ENCODE data around the gene LVRN. TPM values are rescaled to one million over a fixed set of nuclear protein-coding genes. Genes with fewer than 3 reads are reported as not detected.

The LVRN gene
- total RNA-seq, 1 experiment from 2014 or later = 0.09 TPM

DNA sequence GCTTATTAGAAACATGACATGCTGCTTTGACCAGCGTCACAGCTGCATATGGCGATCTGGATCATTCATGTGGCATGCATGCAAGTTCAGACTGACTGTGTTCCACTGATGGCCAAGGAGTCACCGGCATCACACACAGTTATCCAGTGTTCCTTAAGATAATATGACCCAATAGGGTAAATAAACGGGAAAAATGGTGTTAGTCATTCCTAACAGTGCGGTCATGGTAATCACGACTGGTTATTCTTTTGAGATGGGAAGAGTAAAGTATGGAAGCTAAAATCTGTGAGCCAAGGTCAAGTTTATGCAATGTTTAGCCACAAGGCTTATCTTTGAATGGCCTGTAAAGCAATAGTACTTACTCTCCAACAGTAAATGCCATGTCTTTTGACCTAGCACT, 29.3 kb upstream of the LVRN start:
- Histone ChIP-seq H3K79me1 (ENCODE audit: insufficient read depth, low read depth, low read length, poor library complexity, severe bottlenecking) (no peaks in the 10 kb centered on the region), H2BK5ac (ENCODE audit: insufficient read length, low read length) (no peak overlapping the region), H2BK12ac (ENCODE audit: insufficient read length, low read depth, low read length) (no peak overlapping the region), H2BK20ac (ENCODE audit: low read depth, low read length, poor library complexity, severe bottlenecking) (no peak overlapping the region), H3K4ac (ENCODE audit: low read depth, low read length) (no peak overlapping the region), H4K20me1 (ENCODE audit: control insufficient read depth, insufficient read depth, insufficient read length) (no peaks in the 10 kb centered on the region), H3K9me3 (ENCODE audit: control insufficient read depth, low read depth, low read length) (no peaks in the 10 kb centered on the region), H2AK5ac (ENCODE audit: insufficient read length, low read length) (no peak overlapping the region), H3T11ph (ENCODE audit: low read length) (no peak overlapping the region), H2AFZ (ENCODE audit: low read length) (no peak overlapping the region), H3K27me3 (ENCODE audit: insufficient read depth, low read length) (no peaks in the 10 kb centered on the region), H3K79me2 (ENCODE audit: insufficient read depth, low read length) (no peaks in the 10 kb centered on the region), H3K23me2 (ENCODE audit: insufficient read length, low read depth, low read length, poor library complexity, severe bottlenecking) (no peaks in the 10 kb centered on the region), H4K5ac (ENCODE audit: insufficient read length, low read depth, low read length) (no peak overlapping the region), H3K4me1 (ENCODE audit: insufficient read depth, low read length) (no peaks in the 10 kb centered on the region), H2BK15ac (ENCODE audit: low read depth, low read length) (no peak overlapping the region), H3K18ac (ENCODE audit: insufficient read length, low read depth, low read length) (no peak overlapping the region), H4K91ac (ENCODE audit: insufficient read length, low read depth, low read length) (no peak overlapping the region), H3K56ac (ENCODE audit: insufficient read length, low read depth, low read length) (no peak overlapping the region), H2BK120ac (ENCODE audit: low read depth, low read length, poor library complexity, severe bottlenecking) (no peak overlapping the region), H3K23ac (ENCODE audit: insufficient read length, low read depth, low read length) (no peak overlapping the region), H3K9ac (ENCODE audit: extremely low read depth, insufficient read length, low read length) (no peak overlapping the region), H3K27ac (ENCODE audit: insufficient read length, low read depth, low read length) (no peak overlapping the region), H3K14ac (ENCODE audit: insufficient read depth, low read length) (no peak overlapping the region), H3K4me2 (ENCODE audit: insufficient read depth, insufficient read length, low read length) (no peak overlapping the region), H4K8ac (replicated peaks; ENCODE audit: insufficient read length, low read depth, low read length) (no peak overlapping the region)
- Mint-ChIP-seq H3K27ac (no peak overlapping the region), H3K9me3 (peaks cover 0 to 4% of the 10 kb centered on the region in 2 experiments; a peak in 1 of 5 replicates), H3K27me3 (ENCODE audit: low read depth) (no peaks in the 10 kb centered on the region), H3K4me3 (no peak overlapping the region), H3K36me3 (ENCODE audit: insufficient read depth in 1 of 3, low read depth in 3 of 3) (no peaks in the 10 kb centered on the region), H3K4me1 (peaks cover 0 to 5% of the 10 kb centered on the region in 2 experiments; a peak in 1 of 4 replicates)
- DNase-seq = no peak
- TF ChIP-seq, protein P1, sequence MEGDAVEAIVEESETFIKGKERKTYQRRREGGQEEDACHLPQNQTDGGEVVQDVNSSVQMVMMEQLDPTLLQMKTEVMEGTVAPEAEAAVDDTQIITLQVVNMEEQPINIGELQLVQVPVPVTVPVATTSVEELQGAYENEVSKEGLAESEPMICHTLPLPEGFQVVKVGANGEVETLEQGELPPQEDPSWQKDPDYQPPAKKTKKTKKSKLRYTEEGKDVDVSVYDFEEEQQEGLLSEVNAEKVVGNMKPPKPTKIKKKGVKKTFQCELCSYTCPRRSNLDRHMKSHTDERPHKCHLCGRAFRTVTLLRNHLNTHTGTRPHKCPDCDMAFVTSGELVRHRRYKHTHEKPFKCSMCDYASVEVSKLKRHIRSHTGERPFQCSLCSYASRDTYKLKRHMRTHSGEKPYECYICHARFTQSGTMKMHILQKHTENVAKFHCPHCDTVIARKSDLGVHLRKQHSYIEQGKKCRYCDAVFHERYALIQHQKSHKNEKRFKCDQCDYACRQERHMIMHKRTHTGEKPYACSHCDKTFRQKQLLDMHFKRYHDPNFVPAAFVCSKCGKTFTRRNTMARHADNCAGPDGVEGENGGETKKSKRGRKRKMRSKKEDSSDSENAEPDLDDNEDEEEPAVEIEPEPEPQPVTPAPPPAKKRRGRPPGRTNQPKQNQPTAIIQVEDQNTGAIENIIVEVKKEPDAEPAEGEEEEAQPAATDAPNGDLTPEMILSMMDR (conservative IDR thresholded peaks at IDR 0.05) = no peak
- no CpG with 5 or more reads among the region's 6 CpGs for WGBS (ENCODE audit: extremely low coverage, insufficient read length, low lambda C conversion rate)

Measured in H9 (cell line).